GM21381 (cell line): ENCODE data around the gene PPP2R3C.
"Not testable (repeated sequence)": the region's sequence is repeated elsewhere in the genome, so short reads cannot be mapped to it uniquely, and the experiment has no call there.

Experiments used
- ATAC-seq: cut with Tn5 transposase; IDR thresholded peaks from one replicate; pipeline ENCODE4 v1.9.1; 2021; ENCODE audit warnings: mild to moderate bottlenecking, moderate library complexity; ENCODE audit not compliant: unreplicated experiment

PPP2R3C gene

DNA sequence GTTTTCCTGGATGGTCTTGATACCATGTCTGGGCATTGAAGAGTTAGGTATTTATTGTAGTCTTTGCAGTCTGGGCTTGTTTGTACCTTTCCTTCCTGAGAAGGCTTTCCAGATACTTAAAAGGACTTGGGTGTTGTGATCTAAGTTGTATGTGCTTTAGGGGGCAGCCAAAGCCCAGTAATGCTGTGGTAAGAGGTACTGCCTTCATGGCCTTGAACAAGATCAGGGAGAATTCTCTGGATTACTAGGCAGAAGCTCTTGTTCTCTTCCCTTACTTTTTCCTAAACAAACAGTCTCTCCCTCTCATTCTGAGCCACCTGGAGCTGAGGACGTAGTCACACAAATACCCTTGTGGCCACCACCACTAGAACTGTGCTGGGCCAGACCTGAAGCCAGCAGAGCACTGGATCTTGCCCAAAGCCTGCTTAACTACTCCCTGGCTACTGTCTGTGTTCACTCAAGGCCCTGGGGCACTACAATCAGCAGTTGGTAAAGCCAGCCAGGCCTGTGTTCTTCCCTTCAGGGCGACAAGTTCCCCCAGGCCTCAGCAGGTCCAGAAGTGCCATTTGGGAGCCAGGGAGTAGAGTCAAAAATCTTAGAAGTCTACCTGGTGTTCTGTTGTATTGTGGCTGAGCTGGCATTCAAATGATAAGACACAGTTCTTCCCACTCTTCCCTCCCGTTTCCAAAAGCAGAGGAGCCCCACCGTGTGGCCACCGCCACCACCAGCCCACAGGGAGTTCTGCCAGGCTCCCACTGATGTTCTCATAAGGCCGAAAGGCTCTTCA lies 11.9 kb upstream of the PPP2R3C start:
- no peak for ATAC-seq

DNA sequence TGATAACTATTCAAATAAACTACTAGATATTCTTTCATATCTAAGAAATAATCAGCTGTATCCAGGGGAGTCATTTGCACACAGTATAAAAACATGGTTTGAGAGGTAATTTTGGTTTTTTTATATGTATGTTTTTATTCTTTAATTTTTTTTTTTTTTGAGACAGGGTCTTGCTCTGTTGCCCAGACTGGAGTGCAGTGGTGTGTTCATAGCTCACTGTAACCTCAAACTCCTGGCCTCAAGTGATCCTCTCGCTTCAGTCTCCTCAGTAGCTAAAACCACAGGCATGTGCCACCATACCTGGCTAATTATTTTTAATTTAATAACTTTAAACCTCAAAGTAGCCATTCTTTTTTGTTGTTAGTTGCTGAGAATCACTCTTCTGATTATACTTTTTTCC lies 2.3 kb upstream of the PPP2R3C start:
- no peak for ATAC-seq

DNA sequence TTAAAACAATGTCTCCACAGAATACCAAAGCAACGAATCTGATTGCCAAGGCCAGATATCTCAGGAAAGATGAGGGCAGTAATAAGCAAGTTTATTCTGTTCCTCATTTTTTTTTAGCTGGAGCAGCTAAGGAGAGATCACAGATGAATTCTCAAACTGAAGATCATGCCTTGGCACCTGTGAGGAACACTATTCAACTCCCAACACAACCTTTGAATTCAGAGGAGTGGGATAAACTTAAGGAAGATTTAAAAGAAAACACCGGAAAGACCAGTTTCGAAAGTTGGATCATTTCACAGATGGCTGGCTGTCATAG lies 1.6 kb upstream of the PPP2R3C start:
- no peak for ATAC-seq

DNA sequence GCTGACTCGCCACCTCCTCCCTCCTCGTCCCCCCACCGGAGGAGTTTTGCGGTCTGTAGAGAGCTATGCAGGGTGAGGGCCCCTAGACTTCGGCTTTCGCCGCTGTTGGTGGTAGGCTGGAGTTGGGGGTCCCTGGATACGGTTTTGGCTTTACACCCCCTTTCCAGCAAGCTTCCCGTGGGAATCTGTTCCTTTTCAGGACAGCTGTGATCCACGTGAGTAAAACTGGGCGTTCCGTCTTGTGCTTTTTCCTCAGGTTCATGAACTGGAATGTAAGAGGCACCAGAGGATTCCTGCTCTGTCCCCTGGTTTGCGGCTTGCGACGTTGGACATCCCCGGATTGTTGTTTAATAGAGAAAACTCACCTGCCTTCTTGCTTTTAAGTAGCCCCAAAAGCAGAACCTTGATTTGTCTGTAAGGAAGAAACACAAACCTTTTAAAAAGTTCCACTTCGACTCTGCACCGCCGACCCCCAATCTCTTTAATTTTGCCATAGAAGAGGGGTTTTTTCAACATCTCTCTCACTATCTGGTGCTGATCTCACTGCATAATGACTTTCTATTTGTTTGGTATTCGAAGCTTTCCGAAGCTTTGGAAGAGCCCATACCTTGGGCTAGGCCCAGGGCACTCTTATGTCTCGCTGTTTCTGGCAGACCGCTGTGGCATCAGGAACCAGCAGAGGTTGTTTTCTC lies 1.1 kb upstream of the PPP2R3C start:
- ATAC-seq: no peak

DNA sequence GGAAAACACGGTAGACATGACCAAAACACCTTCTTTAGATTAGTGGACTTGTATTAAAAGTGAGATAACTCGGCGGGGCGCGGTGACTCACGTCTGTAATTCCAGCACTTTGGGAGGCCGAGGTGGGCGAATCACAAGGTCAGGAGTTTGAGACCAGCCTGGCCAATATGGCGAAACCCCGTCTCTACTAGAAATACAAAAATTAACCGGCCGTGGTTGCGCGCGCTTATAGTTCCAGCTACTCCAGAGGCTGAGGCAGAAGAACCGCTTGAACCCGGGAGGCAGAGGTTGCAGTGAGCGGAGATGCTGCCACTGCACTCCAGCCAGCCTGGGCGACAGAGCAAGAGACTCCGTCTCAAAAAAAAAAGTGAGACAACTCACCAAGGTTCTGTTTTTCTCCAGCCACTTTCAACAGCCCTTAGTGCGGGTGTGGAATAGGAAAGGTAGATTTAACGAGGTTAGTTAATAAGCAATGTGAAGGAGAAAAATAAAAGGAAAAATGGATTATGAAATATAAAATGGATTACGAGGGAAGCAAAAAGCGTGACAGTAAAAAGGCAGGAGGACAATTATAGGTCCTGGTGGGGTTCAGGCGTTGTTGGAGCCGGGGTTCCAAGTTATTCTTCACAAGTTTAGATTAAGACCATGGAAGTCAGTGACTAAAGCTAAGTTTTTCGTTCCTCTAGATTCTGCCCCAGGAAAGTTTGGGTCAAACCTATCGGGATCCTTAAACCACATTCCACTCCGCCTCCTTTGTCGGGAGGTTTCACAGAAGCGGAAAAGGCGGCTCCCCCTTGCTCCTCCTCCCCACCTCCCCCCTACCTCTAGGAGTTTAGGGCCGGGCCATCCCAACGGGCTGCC lies 534 bp downstream of the PPP2R3C start:
- ATAC-seq: no peak

DNA sequence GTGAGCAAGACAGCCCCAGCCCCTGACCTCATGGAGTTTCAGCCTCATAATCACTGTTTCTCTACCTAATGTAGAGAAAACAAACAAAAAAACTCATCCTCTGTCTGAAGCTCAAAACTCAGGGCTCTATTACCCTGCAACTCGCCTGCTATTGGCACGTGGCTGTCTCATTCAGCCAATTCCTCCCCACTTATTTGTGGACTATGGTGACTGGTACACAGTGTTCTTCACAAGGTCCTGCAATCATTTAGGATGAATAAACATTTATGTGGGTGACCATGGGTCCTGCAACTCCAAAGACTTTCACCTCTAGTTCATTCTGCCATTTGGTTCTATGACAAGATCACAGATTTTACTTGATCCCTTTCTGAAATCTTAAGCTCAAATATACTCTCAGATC lies 4.7 kb downstream of the PPP2R3C start:
- ATAC-seq: no peak

DNA sequence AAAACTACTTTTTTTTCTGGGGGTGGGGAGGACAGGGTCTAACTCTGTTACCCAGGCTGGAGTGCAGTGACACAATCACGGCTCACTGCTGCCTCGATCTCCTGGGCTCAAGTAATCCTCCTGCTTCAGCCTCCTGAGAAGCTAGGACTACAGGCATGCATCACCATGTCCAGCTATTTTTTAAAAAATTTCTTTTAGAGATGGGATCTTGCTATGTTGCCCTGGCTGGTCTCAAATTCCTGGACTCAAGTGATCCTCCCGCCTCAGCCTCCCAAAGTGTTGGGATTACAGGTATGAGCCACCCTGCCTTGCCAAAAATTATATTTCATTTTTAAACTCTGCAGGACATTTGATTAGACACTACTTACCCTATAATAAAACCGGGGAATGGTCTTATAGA lies 5.5 kb downstream of the PPP2R3C start:
- no peak for ATAC-seq

DNA sequence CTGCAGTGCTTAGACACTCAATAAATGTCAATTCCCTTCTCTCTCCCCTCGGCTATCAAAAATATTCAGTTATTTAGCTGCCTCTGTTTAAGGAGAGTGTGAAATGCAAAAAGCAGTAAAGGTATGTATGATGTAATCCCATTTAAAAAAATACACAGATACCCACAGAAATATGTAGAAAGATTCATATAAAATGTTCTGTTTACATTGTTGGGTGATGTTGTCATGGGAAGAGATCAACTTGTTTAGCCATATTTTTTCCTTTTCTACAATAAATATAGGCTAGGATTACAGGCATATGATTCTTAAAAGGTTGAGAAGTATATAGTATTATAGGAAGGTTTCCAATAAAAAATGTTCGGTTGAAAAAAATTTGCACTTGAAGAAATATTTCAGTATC lies 7.8 kb downstream of the PPP2R3C start:
- no peak for ATAC-seq

DNA sequence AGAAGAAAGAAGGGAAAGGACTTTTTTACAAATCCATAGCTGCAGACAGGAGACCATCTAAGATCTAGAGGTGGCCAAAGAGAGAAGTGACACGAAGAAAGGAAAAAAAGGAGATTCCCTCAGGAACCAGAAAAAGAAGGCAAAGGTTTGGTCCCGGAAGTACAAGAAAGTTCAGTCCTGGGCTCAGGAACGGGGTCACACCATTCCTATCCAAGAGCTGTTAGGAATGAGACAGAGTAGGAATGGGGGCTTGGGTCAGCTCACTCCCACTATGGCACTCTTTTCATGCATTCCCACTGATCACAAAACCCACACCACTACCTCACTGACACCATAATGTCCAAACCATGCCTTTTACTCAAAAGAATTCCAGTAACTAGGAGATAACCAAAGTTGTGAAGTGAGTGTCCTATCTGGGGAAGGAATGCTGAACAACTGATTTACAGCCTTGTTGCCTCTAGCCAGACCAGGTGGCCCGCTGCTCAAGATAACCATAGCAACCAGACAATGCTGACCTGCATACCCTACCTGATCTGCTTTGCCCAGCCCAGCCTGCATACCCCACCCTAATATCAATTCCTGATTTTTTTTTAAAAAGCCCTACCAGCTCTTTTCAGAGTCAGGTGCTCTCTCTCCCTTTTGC lies 8.4 kb downstream of the PPP2R3C start:
- ATAC-seq: no peak

DNA sequence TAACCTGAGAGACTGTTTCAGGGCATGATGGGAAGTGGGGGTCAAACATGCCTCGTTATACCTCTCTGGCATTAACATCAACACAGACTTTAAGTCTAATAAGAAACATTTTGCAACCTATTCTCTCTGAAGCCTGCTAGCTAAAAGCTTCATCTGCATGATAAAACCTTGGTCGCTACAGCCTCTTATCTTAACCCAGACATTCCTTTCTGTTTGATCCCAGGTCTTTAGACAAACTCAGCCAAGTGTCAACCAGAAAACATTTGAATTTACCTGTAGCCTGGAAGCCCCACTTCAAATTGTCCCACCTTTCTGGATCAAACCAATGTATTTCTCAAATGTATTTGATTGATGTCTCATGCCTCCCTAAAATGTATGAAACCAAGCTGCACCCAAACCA lies 9.1 kb downstream of the PPP2R3C start:
- ATAC-seq: no peak

DNA sequence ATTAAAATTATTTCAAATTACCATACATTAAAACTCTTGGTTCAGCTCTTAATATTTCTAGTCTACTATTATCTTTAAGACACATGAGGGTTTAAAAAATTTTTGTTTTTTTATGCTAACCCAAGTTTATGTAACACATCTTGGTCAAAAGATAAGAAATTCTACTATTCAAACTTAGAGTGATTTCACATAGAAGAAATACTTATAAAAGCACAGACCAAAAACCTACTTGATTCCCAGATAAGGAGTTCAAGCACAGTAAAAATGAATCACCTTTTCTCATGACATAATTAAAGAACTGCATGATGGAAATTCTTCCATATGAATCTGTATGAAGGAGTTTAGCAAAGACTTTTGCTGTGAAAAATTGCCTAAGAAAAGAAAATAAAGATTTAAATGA lies 13.9 kb downstream of the PPP2R3C start:
- no peak for ATAC-seq

DNA sequence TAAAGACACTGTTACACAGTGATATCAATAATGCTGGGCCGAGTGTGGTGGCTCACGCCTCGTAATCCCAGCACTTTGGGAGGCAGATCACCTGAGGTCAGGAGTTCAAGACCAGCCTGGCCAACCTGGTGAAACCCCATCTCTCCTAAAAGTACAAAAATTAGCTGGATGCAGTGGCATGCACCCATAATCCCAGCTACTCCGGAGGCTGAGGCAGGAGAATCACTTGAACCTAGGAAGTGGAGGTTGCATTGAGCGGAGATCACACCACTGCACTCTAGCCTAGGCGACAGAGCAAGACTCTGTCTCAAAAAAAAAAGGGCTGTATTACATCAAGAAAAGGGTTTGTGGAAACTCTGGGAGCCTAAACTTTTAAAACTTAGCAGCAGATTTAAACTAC lies 27.1 kb downstream of the PPP2R3C start:
- not testable (repeated sequence) for ATAC-seq

DNA sequence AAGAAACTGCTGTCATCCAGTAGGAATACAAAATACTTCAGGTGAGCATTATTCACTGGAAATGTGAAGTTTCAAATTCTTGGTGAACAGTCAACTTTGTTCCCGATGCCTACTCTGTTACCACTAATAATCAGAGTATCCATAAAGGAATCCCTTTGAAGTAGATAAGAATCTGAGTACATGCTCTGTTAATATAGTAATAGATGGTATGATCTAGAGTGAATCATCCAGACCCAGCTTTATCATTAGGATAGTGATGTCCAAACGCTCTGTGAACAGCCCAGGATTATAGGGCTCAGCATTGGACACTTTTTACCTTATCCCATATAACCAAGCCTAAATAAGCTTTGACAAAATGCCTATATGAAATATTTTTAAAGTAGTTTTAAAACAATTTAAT lies 33.3 kb downstream of the PPP2R3C start:
- no peak for ATAC-seq

DNA sequence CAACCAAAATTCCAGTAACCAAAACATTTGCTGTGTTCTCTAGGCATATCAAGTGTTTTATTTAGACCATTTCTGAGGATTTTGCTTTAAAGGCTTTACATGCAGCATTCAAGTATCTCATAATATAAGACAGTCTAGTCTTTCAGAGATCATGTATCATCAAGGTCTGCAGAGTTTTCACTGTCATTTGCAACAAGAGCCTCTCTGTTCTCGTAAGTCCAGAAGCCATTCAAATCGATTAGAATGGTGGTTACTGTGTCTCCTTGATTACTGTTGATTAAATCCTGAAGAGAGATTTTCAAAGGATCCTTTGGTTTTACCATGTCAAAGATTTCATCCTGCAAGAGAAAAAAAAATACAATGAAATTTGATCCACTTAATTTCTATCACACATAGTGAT lies 36.3 kb downstream of the PPP2R3C start:
- no peak for ATAC-seq

DNA sequence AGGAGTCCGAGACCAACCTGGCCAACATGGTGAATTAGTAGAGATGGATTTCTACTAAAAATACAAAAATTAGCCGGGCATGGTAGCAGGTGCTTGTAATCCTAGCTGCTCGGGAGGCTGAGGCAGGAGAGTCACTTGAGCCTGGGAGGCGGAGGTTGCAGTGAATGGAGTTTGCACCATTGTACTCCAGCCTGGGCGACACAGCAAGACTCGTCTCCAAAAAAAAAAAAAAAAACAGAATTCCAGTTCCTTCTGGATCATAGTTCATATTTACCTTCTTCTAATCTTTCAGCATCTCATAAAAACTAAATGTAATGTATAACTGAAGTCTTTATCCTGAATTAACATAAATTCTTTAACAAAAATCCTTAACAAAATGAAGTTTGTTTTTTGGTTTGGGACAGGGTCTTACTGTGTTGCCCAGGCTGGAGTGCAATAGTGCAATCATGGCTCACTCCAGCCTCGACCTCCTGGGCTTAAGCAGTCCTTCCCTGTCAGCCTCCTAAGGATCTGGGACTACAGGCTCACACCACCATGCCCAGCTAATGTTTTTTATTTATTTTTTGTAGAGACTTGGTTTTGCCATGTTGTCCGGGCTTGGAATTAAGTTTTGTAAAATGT lies 38.1 kb downstream of the PPP2R3C start:
- no peak for ATAC-seq

DNA sequence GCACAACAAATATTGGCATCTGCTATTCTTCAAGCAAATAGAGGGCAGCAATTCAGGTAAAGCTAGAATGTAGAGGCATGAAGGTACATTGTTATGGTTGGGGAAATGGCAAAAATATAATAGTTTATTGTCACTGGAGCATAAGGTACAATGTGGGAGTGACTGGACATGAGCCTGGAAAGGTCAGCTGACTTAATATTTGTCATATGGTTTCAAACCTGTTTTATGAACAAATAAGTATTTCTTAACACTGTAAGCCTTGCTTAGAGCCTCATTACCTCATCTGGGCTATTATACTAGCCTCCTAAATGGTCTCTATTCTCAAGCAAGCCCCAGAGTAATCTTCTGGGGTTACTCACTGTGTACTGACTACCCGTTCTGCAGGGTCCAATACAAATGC lies 42.0 kb downstream of the PPP2R3C start:
- ATAC-seq: no peak

DNA sequence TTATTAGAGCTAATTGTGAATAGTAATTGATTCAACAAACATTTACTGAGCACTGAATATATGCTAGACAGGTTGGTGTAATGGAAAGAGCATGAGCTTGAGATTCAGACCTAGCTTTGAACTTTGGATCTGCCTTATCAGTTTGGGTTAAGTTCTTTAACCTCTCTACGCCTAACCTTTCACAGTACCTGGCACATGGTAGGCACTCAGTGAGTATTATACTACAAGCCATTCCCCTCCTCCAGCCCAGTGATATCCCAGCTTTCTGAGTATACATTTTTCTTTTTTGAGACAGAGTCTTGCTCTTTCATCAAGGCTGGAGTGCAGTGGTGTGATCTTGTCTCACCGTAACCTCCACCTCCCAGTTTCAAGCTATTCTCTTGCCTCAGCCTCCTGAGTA lies 43.7 kb downstream of the PPP2R3C start:
- ATAC-seq: no peak

DNA sequence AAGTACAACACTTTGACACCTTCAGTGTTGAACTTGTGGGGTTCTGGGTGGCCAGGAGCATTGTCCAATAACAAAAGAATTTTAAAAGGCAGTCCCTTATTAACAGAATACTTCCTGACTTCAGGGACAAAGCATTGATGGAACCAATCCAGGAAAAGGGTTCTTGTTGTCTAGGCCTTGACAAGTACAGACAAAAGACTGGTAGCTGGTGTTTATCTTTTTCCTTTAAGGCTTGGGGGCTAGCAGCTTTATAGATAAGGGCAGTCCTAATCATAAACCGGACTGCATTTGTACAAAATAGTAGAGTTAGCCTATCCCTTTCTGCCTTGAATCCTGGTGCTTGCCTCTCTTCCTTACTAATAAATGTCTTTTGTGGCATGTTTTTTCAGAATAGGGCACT lies 48.3 kb downstream of the PPP2R3C start:
- no peak for ATAC-seq

DNA sequence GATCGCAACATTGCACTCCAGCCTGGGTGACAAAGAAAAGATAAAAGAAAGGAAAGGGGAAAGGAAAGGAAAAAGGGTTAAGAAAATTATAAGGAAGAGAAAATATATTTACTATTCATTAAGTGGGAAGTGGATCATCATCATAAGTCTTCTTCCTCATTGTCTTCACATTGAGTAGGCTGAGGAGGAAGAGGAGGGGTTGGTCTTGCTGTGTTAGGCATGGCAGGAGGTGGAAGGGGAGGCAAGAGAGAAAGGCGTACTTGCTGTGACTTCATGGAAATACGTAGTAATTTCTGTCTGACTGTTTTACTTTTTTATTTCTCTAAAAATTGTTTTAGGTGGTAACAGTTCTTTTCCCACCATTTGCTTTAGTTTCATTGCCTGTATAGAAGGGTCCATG lies 49.6 kb downstream of the PPP2R3C start:
- no peak for ATAC-seq

DNA sequence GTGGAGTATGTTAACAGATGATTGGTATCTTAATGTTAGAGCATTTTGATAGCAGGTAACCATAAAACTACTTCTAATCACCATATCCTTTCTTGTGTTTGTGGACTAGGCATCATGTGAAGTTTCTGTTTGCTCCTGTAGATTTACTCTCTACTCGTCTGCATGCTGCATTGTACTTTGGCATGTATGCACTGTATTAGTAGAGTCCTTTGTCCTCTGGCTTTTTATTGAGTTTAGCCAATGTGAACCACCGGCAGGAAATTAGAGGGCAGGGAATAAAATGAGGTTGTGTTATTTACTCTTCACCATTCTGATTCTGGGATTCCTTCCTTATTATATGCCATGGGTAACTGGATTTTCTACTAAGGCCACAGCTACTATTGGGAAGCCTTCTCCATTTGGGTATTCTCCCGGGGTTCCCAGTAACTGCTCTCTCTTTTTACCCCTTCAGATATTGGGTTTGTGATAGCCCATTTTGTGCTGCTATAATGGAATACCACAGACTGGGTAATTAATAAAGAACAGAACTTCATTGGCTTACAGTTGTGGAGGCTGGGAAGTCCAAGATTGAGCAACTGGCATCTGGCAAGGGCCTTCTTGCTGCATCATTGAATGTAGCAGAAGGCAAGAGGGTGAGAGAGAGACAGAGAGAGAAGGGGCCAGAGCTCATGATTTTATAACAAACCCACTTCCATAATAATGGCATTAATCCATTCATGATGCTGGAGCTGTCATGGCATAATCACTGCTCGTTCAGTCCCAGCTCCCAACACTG lies 53.4 kb downstream of the PPP2R3C start:
- ATAC-seq: no peak
